Activated naive CD4-positive, alpha-beta T cell treated with Interleukin-2 at 50 U/mL for 16 hours (primary cell): ENCODE results near the gene PTH2.
"Not testable (repeated sequence)": the region's sequence is repeated elsewhere in the genome, so short reads cannot be mapped to it uniquely, and the experiment has no call there.

Experiments
- DNase-seq: peaks from one replicate; pipeline ENCODE4 v3.0.0-alpha.2; 2020

PTH2 gene

GRCh38 chr19:49374665-49375434 lies 48.4 kb downstream of the PTH2 start:
- no peak for DNase-seq

- DNase-seq: not testable (repeated sequence)
Observed at GRCh38 chr19:49373174-49373573, 50.1 kb downstream of the PTH2 start.
